Upper lobe of left lung (tissue), 6 donors: ENCODE results near the gene HIRA. TPM values are rescaled to one million over a fixed set of nuclear protein-coding genes. Genes with fewer than 3 reads are reported as not detected.
"Not testable (repeated sequence)": the region's sequence is repeated elsewhere in the genome, so short reads cannot be mapped to it uniquely, and the experiment has no call there.

Experiments used
- ATAC-seq, 2 donors: fragments of 200-7000 bp; cut with Tn5 transposase; one replicate each; pipeline ENCODE4 v1.9.1; 2022; ENCODE audit warnings: mild to moderate bottlenecking in 2 of 2, moderate library complexity in 2 of 2; ENCODE audit not compliant: low FRiP score in 2 of 2
- DNase-seq, 2 donors: peaks; one replicate each; pipeline ENCODE4 v3.0.0-alpha.2; 2019 to 2020
- H3K27ac ChIP-seq, 4 donors: fragments of 200-600 bp; sonication (generic); one replicate each; pipeline ENCODE4 v1.5.1; 2016 to 2019
- H3K27me3 ChIP-seq, 4 donors: fragments of 200-600 bp; sonication (generic); one replicate each; pipeline ENCODE4 v1.5.1; 2017 to 2019
- H3K36me3 ChIP-seq, 4 donors: fragments of 200-600 bp; sonication (generic); one replicate each; pipeline ENCODE4 v1.5.1; 2016 to 2019
- H3K4me1 ChIP-seq, 4 donors: fragments of 200-600 bp; sonication (generic); one replicate each; pipeline ENCODE4 v1.5.1; 2018 to 2019
- H3K4me3 ChIP-seq, 4 donors: fragments of 200-600 bp; sonication (generic); one replicate each; pipeline ENCODE4 v1.5.1; 2017 to 2019; ENCODE audit warnings: mild to moderate bottlenecking in 2 of 4, moderate library complexity in 1 of 4
- H3K9me3 ChIP-seq, 4 donors: fragments of 200-600 bp; sonication (generic); one replicate each; pipeline ENCODE4 v1.5.1; 2018 to 2019
- CTCF ChIP-seq, 6 experiments: fragments of 450-650 bp in 4 of 6; fragments of 200-600 bp in 2 of 6; sonication (generic) in 2 of 6; IDR thresholded peaks; one replicate each; pipeline ENCODE4 v1.5.1; 2016 to 2019; ENCODE audit warnings: antibody characterized with exemption in 6 of 6
- EP300 ChIP-seq, 4 donors: sonication (generic); formaldehyde crosslinking; IDR thresholded peaks; one replicate each; pipeline ENCODE4 v1.5.1; 2017; ENCODE audit warnings: antibody characterized with exemption in 4 of 4, control low read depth in 2 of 4
- POLR2A ChIP-seq, 4 donors: fragments of 450-650 bp; IDR thresholded peaks; one replicate each; pipeline ENCODE4 v1.5.1; 2016 to 2017; ENCODE audit warnings: antibody characterized with exemption in 4 of 4, mild to moderate bottlenecking in 2 of 4
- POLR2AphosphoS5 ChIP-seq, 2 donors: sonication (generic); formaldehyde crosslinking; IDR thresholded peaks; one replicate each; pipeline ENCODE4 v1.5.1; 2017; ENCODE audit warnings: antibody characterized with exemption in 2 of 2
- WGBS, 2 donors: methylation state at CpG; one replicate each; pipeline ENCODE4 v1.1.5; 2017 to 2018; 5-methylcytosine and 5-hydroxymethylcytosine counted together
- total RNA-seq, 6 donors: library from RNA; depleted of rRNA in 4 of 6; stranded (reverse); fragments of >200 nt in 4 of 6; gene quantifications; one replicate each; pipeline versions ENCODE4 v1.1.0 to v1.2.1, GENCODE V29; 2016 to 2021
- donor health status: DM: no; HTN: no; CAD: no; lungs with moderate emphysema.
- donor health status: DM: no; HTN: yes; CAD: no; lungs with severe emphysema.

The HIRA gene
- total RNA-seq, 6 donors from 2014 or later, result 9.9 to 27.5 (median 22.1) TPM

- no peaks in the 10 kb centered on the region for H3K27me3 ChIP-seq
- peaks cover 0 to 2% (median 0%) of the 10 kb centered on the region in 4 donors for H3K9me3 ChIP-seq
- no peak for TF ChIP-seq CTCF (IDR thresholded peaks at IDR 0.05)
- TF ChIP-seq EP300 (IDR thresholded peaks at IDR 0.05), result no peak
- no peak for TF ChIP-seq POLR2A (IDR thresholded peaks at IDR 0.05)
- no peak for TF ChIP-seq POLR2AphosphoS5 (IDR thresholded peaks at IDR 0.05)
- H3K27ac ChIP-seq, result no peak overlapping the region
- ATAC-seq, result no peak
- no peak overlapping the region for H3K4me3 ChIP-seq
- peaks cover 3 to 14% (median 12%) of the 10 kb centered on the region in 4 donors for H3K36me3 ChIP-seq
- no peaks in the 10 kb centered on the region for H3K4me1 ChIP-seq
- WGBS, 2 donors, result 88 to 95% methylated on average over 5 of the region's 5 CpGs
- no peak for DNase-seq
These were observed 106.1 kb downstream of the HIRA start for GRCh38 chr22:19325296-19325948.

DNA sequence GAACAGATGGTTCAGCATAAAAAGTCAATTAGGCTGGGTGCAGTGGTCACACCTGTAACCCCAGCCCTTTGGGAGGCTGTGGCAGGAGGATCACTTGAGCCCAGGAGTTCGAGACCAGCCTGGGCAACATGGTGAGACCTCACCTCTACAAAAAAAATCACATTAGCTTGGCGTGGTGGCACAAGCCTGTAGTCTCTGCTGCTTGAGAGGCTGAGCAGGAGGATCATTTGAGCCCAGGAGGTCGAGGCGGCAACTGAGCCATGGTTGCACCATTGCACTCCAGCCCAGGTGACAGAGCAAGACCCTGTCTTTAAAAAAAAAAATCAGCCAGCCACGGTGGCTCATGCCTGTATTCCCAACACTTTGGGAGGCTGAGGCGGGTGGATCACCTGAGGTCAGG lies 108.1 kb downstream of the HIRA start:
- not testable (repeated sequence) for H3K27ac ChIP-seq, H3K36me3 ChIP-seq, DNase-seq, H3K4me3 ChIP-seq, ATAC-seq, H3K9me3 ChIP-seq, H3K27me3 ChIP-seq, H3K4me1 ChIP-seq
- 88 to 89% methylated on average over 4 to 6 of the region's 6 CpGs for WGBS, 2 donors

DNA sequence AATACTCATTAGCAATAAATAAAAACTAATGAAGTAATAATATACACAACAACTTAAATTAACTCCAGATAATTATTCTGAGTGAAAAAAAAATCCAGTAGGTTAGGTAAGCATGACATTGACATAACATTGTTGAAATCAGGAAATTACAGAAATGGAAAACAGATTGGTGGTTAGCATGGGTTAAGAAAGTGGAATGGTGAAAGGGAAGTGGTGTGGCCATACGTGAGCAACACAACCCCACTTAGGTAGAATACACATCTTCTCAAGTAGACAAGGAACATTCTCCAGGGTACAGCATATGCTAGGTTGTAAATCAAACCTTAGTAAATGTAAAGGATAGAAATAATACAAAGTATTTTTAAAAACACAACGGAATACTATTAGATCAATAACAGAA lies 109.8 kb downstream of the HIRA start:
- no peak overlapping the region for H3K27ac ChIP-seq
- no peaks in the 10 kb centered on the region for H3K4me1 ChIP-seq
- ATAC-seq, result no peak
- peaks cover 9 to 15% (median 13%) of the 10 kb centered on the region in 4 donors for H3K9me3 ChIP-seq
- no peaks in the 10 kb centered on the region for H3K27me3 ChIP-seq
- 69 to 77% methylated on average over 2 of the region's 2 CpGs for WGBS, 2 donors
- no peak for TF ChIP-seq POLR2A (IDR thresholded peaks at IDR 0.05)
- TF ChIP-seq EP300 (IDR thresholded peaks at IDR 0.05), result no peak
- TF ChIP-seq CTCF (IDR thresholded peaks at IDR 0.05), result no peak
- TF ChIP-seq POLR2AphosphoS5 (IDR thresholded peaks at IDR 0.05), result no peak
- DNase-seq, result no peak
- no peak overlapping the region for H3K4me3 ChIP-seq
- no peaks in the 10 kb centered on the region for H3K36me3 ChIP-seq

GRCh38 chr22:19320136-19320535 lies 111.4 kb downstream of the HIRA start:
- not testable (repeated sequence) for H3K27me3 ChIP-seq, H3K4me1 ChIP-seq, H3K27ac ChIP-seq, H3K4me3 ChIP-seq, H3K36me3 ChIP-seq, DNase-seq, ATAC-seq
- WGBS, 2 donors, result 92 to 94% methylated on average over 8 of the region's 8 CpGs
- peaks cover 11 to 30% (median 22%) of the 10 kb centered on the region in 4 donors for H3K9me3 ChIP-seq

DNA sequence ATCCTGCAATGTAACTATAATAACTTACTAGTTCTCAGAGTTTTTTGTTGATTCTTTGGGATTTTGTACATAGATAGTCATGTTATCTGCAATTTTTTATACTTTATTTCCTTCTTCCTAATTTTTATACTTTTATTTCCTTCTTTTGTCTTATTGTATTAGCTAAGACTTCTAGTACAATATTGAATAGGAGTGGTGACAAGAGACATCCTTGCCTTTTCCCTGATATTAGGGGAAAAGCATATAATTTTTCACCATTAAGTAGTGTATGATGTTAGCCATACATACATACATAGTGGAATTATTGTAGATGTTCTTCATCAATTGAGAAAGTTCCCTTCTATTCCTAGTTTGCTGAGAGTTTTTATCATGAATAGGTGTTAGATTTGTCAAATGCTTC lies 112.3 kb downstream of the HIRA start:
- TF ChIP-seq POLR2AphosphoS5 (IDR thresholded peaks at IDR 0.05), result no peak
- no peak for TF ChIP-seq EP300 (IDR thresholded peaks at IDR 0.05)
- TF ChIP-seq CTCF (IDR thresholded peaks at IDR 0.05), result no peak
- no peak for TF ChIP-seq POLR2A (IDR thresholded peaks at IDR 0.05)
- Histone ChIP-seq H3K4me3 (no peak overlapping the region), H3K9me3 (peaks cover 11 to 30% (median 22%) of the 10 kb centered on the region in 4 donors), H3K27me3 (no peaks in the 10 kb centered on the region), H3K27ac (no peak overlapping the region), H3K4me1 (no peaks in the 10 kb centered on the region), H3K36me3 (no peaks in the 10 kb centered on the region)
- DNase-seq, result no peak
- no peak for ATAC-seq

- no peaks in the 10 kb centered on the region for H3K4me1 ChIP-seq
- H3K4me3 ChIP-seq, result no peak overlapping the region
- peaks cover 11 to 30% (median 22%) of the 10 kb centered on the region in 4 donors for H3K9me3 ChIP-seq
These were observed 113.7 kb downstream of the HIRA start for GRCh38 chr22:19317865-19318264.

More at GRCh38 chr22:19317865-19318264, 113.7 kb downstream of the HIRA start:
- Histone ChIP-seq H3K27ac (no peak overlapping the region), H3K36me3 (no peaks in the 10 kb centered on the region), H3K27me3 (no peaks in the 10 kb centered on the region)
- ATAC-seq (no peak), DNase-seq (no peak)
- TF ChIP-seq CTCF (IDR thresholded peaks at IDR 0.05) (no peak), POLR2AphosphoS5 (IDR thresholded peaks at IDR 0.05) (no peak), POLR2A (IDR thresholded peaks at IDR 0.05) (no peak), EP300 (IDR thresholded peaks at IDR 0.05) (no peak)
